Activated naive CD4-positive, alpha-beta T cell treated with Interleukin-2 at 50 U/mL for 16 hours (primary cell): ENCODE results near the gene TOM1L1.

Experiments used
- DNase-seq: peaks from one replicate; pipeline ENCODE4 v3.0.0-alpha.2; 2020

TOM1L1 gene

GRCh38 chr17:55002458-55002857 is 101.8 kb downstream of the TOM1L1 start:
- DNase-seq: no peak

- DNase-seq: no peak
Observed at GRCh38 chr17:55004484-55004883, 103.8 kb downstream of the TOM1L1 start.

- DNase-seq: no peak
Observed at GRCh38 chr17:55005520-55005919, 104.9 kb downstream of the TOM1L1 start.
